HEK293 (cell line): ENCODE data around the gene CABLES2.

ENCODE experiments used
- PATZ1 ChIP-seq: fragments of 450-650 bp; formaldehyde crosslinking; IDR thresholded peaks from 2 replicates; pipeline ENCODE4 v1.5.1; 2016; ENCODE audit warnings: missing biosample characterization, missing genetic modification characterization
- YY2 ChIP-seq: fragments of 450-650 bp; formaldehyde crosslinking; IDR thresholded peaks from 2 replicates; pipeline ENCODE4 v1.5.1; 2016; ENCODE audit warnings: missing biosample characterization, missing genetic modification characterization
- ZNF133 ChIP-seq: fragments of 450-650 bp; formaldehyde crosslinking; IDR thresholded peaks from 2 replicates; pipeline ENCODE4 v1.5.1; 2016; ENCODE audit warnings: missing biosample characterization, missing genetic modification characterization
- ZNF184 ChIP-seq: fragments of 450-650 bp; IDR thresholded peaks from 2 replicates; pipeline ENCODE4 v1.5.1; 2018; ENCODE audit warnings: missing biosample characterization, mild to moderate bottlenecking, missing genetic modification characterization
- ZNF223 ChIP-seq: fragments of 450-650 bp; formaldehyde crosslinking; IDR thresholded peaks from 2 replicates; pipeline ENCODE4 v1.5.1; 2016; ENCODE audit warnings: missing biosample characterization, missing genetic modification characterization
- ZNF239 ChIP-seq: fragments of 450-650 bp; formaldehyde crosslinking; IDR thresholded peaks from 2 replicates; pipeline ENCODE4 v1.5.1; 2016; ENCODE audit warnings: missing biosample characterization, missing genetic modification characterization
- ZNF248 ChIP-seq: fragments of 450-650 bp; formaldehyde crosslinking; IDR thresholded peaks from 2 replicates; pipeline ENCODE4 v1.5.1; 2017; ENCODE audit warnings: missing biosample characterization, missing genetic modification characterization
- ZNF266 ChIP-seq: fragments of 450-650 bp; formaldehyde crosslinking; IDR thresholded peaks from 2 replicates; pipeline ENCODE4 v1.5.1; 2016; ENCODE audit warnings: missing biosample characterization, missing genetic modification characterization, low read depth
- ZNF302 ChIP-seq: fragments of 450-650 bp; formaldehyde crosslinking; IDR thresholded peaks from 2 replicates; pipeline ENCODE4 v1.5.1; 2016; ENCODE audit warnings: missing biosample characterization, missing genetic modification characterization, low read depth
- ZNF398 ChIP-seq: fragments of 450-650 bp; formaldehyde crosslinking; IDR thresholded peaks from 2 replicates; pipeline ENCODE4 v1.5.1; 2017; ENCODE audit warnings: missing biosample characterization, missing genetic modification characterization
- ZNF555 ChIP-seq: fragments of 450-650 bp; formaldehyde crosslinking; conservative IDR thresholded peaks from 2 replicates; pipeline ENCODE4 v1.5.1; 2017; ENCODE audit warnings: missing biosample characterization, mild to moderate bottlenecking, missing genetic modification characterization, inconsistent platforms
- TF ChIP-seq, protein P1 (sequence below): fragments of 450-650 bp; formaldehyde crosslinking; IDR thresholded peaks from 2 replicates; pipeline ENCODE4 v1.5.1; 2016; ENCODE audit warnings: missing biosample characterization, missing genetic modification characterization

DNA sequence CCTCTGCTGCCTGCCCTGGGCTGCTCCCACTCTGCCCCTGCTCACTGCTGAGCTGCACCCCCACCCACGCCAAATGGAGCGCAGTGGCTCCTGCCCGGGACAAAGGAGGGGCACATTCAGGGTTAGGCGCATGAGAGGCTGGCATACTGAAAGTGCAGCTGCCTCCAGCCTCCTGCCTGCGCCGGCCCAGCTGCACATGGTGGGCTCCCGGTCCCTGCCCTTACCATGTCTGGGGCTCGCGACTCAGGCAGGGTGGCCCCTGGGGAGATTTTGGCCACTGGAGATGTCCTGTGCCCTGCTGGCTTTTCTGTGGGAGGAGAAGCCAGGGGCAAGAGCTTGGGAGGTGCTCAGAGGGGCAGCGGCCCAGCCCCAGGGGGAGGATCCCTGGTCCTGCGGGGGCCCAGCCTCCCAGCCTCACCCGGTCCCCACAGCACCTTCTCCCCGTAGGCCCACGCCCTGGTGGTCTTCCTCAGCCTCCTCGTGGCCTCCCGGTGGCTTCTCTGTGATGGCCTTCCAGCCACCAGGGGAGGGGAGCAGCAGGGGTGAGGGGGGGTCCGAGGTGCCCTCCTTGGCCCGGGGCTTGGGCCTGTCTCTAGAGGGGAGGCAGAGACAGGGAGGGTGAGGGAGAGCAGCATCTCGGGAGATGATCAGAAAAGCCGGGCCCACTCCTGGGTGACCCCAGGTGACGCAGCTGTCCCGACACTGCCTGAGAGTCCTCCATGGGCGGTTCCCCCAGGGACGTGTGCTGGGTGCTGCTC, 8.4 kb upstream of the CABLES2 start:
- TF ChIP-seq ZNF133 (tag by site-specific recombination): no peak
- TF ChIP-seq, protein P1, sequence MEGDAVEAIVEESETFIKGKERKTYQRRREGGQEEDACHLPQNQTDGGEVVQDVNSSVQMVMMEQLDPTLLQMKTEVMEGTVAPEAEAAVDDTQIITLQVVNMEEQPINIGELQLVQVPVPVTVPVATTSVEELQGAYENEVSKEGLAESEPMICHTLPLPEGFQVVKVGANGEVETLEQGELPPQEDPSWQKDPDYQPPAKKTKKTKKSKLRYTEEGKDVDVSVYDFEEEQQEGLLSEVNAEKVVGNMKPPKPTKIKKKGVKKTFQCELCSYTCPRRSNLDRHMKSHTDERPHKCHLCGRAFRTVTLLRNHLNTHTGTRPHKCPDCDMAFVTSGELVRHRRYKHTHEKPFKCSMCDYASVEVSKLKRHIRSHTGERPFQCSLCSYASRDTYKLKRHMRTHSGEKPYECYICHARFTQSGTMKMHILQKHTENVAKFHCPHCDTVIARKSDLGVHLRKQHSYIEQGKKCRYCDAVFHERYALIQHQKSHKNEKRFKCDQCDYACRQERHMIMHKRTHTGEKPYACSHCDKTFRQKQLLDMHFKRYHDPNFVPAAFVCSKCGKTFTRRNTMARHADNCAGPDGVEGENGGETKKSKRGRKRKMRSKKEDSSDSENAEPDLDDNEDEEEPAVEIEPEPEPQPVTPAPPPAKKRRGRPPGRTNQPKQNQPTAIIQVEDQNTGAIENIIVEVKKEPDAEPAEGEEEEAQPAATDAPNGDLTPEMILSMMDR: no peak
- no peak for TF ChIP-seq ZNF184 (tag by site-specific recombination)
- TF ChIP-seq PATZ1 (tag by site-specific recombination): no peak
- TF ChIP-seq ZNF223 (tag by site-specific recombination): no peak
- no peak for TF ChIP-seq ZNF239 (tag by site-specific recombination)
- TF ChIP-seq ZNF398 (tag by site-specific recombination): no peak
- TF ChIP-seq ZNF248 (tag by site-specific recombination): no peak
- no peak for TF ChIP-seq YY2
- TF ChIP-seq ZNF555 (tag by site-specific recombination): no peak
- no peak for TF ChIP-seq ZNF266 (tag by site-specific recombination)
- no peak for TF ChIP-seq ZNF302
